ENCODE results near the gene RAB34.

- no peak for TF ChIP-seq CTCF (IDR thresholded peaks at IDR 0.05)
- TF ChIP-seq POLR2A (IDR thresholded peaks at IDR 0.05): no peak
- TF ChIP-seq EP300 (IDR thresholded peaks at IDR 0.05): no peak
- no peak for TF ChIP-seq POLR2AphosphoS5 (IDR thresholded peaks at IDR 0.05)
Measured at GRCh38 chr17:28702026-28702751, 15.5 kb downstream of the RAB34 start.
